GM12878 (cell line): ENCODE measurements around the gene CREG1. TPM values are rescaled to one million over a fixed set of nuclear protein-coding genes. Genes with fewer than 3 reads are reported as not detected.

ENCODE experiments used
- ATAC-seq: fragments of 200-7000 bp; cut with Tn5 transposase; 3 replicates; pipeline ENCODE4 v1.9.1; 2020; ENCODE audit warnings: mild to moderate bottlenecking, moderate library complexity
- BruUV-seq: library from RNA; stranded (reverse); fragments of 400-500 nt; replicated peaks from 2 replicates; lab custom pipeline; 2021; lab: Mats Ljungman, UMichigan
- CTCF ChIA-PET: fragments of 300-600 bp; sonication (Branson Sonifier 250); formaldehyde crosslinking; extraction: SDS; loops from one replicate; lab custom pipeline; 2021; ENCODE audit warnings: inconsistent platforms; lab: Yijun Ruan, JAX
- POLR2A ChIA-PET: fragments of 350-600 bp; formaldehyde crosslinking; extraction: SDS; loops from one replicate; lab custom pipeline; 2021; ENCODE audit warnings: inconsistent platforms; lab: Charles Lee
- RAD21 ChIA-PET: fragments of 300-600 bp; sonication (Branson Sonifier 250); formaldehyde crosslinking; loops from one replicate; lab custom pipeline; 2023; ENCODE audit warnings: antibody characterized with exemption; ENCODE audit not compliant: unreplicated experiment; lab: Charles Lee
- SMC1A ChIA-PET: fragments of 300-600 bp; sonication (Branson Sonifier 250); formaldehyde crosslinking; loops from one replicate; lab custom pipeline; 2023; ENCODE audit not compliant: unreplicated experiment, uncharacterized antibody; lab: Charles Lee
- DNase-seq: peaks from one replicate; pipeline ENCODE4 v3.0.0-alpha.2; 2011; ENCODE audit warnings: low read depth, low spot score
- FAIRE-seq: peaks from 3 replicates; lab custom pipeline; 2011; peaks lifted over from hg19 to GRCh38; lab: Jason Lieb, UNC
- H2AFZ ChIP-seq: 2 replicates; pipeline ENCODE4 v1.6.0; 2011; ENCODE audit warnings: low read depth, low read length, control low read depth; ENCODE audit not compliant: control insufficient read depth
- H3K27ac ChIP-seq: 2 replicates; pipeline ENCODE4 v1.5.1; 2011; ENCODE audit warnings: control low read depth; ENCODE audit not compliant: control insufficient read depth, insufficient read depth
- H3K27me3 ChIP-seq, 2 experiments: replicated peaks in 1 of 2; 2 replicates each; pipeline versions ENCODE4 v1.6.0 to v1.6.1; 2011; ENCODE audit warnings: low read length in 1 of 2; ENCODE audit not compliant: control insufficient read depth in 2 of 2, insufficient read depth in 2 of 2
- H3K36me3 ChIP-seq, 2 experiments: 2 replicates each; pipeline ENCODE4 v1.5.1; 2011; ENCODE audit warnings: low read length in 1 of 2; ENCODE audit not compliant: control insufficient read depth in 2 of 2, insufficient read depth in 2 of 2
- H3K4me1 ChIP-seq: 2 replicates; pipeline ENCODE4 v1.6.1; 2011; ENCODE audit warnings: mild to moderate bottlenecking, low read length, moderate library complexity, mixed read lengths; ENCODE audit not compliant: control insufficient read depth, insufficient read depth
- H3K4me2 ChIP-seq: 2 replicates; pipeline ENCODE4 v1.6.0; 2011; ENCODE audit warnings: control low read depth; ENCODE audit not compliant: control insufficient read depth, insufficient read depth
- H3K4me3 ChIP-seq: fragments of 200-600 bp; sonication (generic); 2 replicates; pipeline ENCODE4 v1.5.1; 2016
- H3K79me2 ChIP-seq: 2 replicates; pipeline ENCODE4 v1.6.0; 2011; ENCODE audit warnings: low read length; ENCODE audit not compliant: control insufficient read depth, insufficient read depth
- H3K9ac ChIP-seq: 2 replicates; pipeline ENCODE4 v1.8.0; 2011; ENCODE audit warnings: low read length, control low read depth, mixed read lengths; ENCODE audit not compliant: control insufficient read depth, insufficient read depth
- H3K9me3 ChIP-seq: replicated peaks from 3 replicates; pipeline ENCODE4 v1.5.1; 2011; ENCODE audit warnings: mild to moderate bottlenecking, low read length; ENCODE audit not compliant: control insufficient read depth, insufficient read depth
- H4K20me1 ChIP-seq: 2 replicates; pipeline ENCODE4 v1.6.0; 2011; ENCODE audit not compliant: control insufficient read depth, insufficient read depth
- BACH1 ChIP-seq: fragments of 450-650 bp; IDR thresholded peaks from 2 replicates; pipeline ENCODE4 v1.6.1; 2017; ENCODE audit warnings: mild to moderate bottlenecking, borderline replicate concordance
- CHD4 ChIP-seq: fragments of 200-600 bp; sonication (generic); IDR thresholded peaks from 2 replicates; pipeline ENCODE4 v1.6.1; 2016; ENCODE audit warnings: mild to moderate bottlenecking
- GABPA ChIP-seq: IDR thresholded peaks from 2 replicates; pipeline ENCODE4 v1.6.1; 2014; ENCODE audit warnings: antibody characterized with exemption, low read depth, mild to moderate bottlenecking, inconsistent platforms
- HDAC2 ChIP-seq: fragments of 200-600 bp; sonication (generic); IDR thresholded peaks from 2 replicates; pipeline ENCODE4 v1.6.1; 2017
- NBN ChIP-seq: fragments of 450-650 bp; IDR thresholded peaks from 2 replicates; pipeline ENCODE4 v1.6.1; 2016
- NRF1 ChIP-seq: conservative IDR thresholded peaks from 2 replicates; pipeline ENCODE4 v1.6.1; 2011; ENCODE audit warnings: mild to moderate bottlenecking, low read depth, low read length, improper control_type of control experiment
- PAX8 ChIP-seq: fragments of 450-650 bp; IDR thresholded peaks from 2 replicates; pipeline ENCODE4 v1.6.1; 2017; ENCODE audit warnings: mild to moderate bottlenecking, moderate library complexity
- POLR2AphosphoS2 ChIP-seq: IDR thresholded peaks from 2 replicates; pipeline ENCODE4 v1.6.1; 2011; ENCODE audit warnings: low read depth, mild to moderate bottlenecking, low read length, improper control_type of control experiment, moderate library complexity
- ZNF217 ChIP-seq: fragments of 450-650 bp; IDR thresholded peaks from 2 replicates; pipeline ENCODE4 v1.6.1; 2017; ENCODE audit warnings: antibody characterized with exemption, mild to moderate bottlenecking
- whole genome bisulfite sequencing: methylation state at CpG from one replicate; pipeline ENCODE4 v1.1.6; 2016; ENCODE audit warnings: low lambda C conversion rate; ENCODE audit not compliant: insufficient replicate concordance, insufficient coverage; ENCODE audit errors: missing lambda C conversion rate; 5-methylcytosine and 5-hydroxymethylcytosine counted together
- in situ Hi-C: fragments of 300-500 bp; cut with MboI; formaldehyde crosslinking; loops from 9 replicates; pipeline ENCODE4 v1.14.3; 2018; ENCODE audit warnings: mixed read lengths
- intact Hi-C: fragments of 100-400 bp; cut with micrococcal nuclease; formaldehyde crosslinking; loops from one replicate; pipeline ENCODE4 v1.14.2; 2022; ENCODE audit not compliant: unreplicated experiment
- polyA plus RNA-seq, 11 experiments: library from polyadenylated mRNA; depleted of rRNA in 4 of 11; unstranded in 6 of 11; stranded (reverse) in 5 of 11; fragments of >200 nt; fragmentation: Nextera tagmentation in 4 of 11; fragmentation: Illumina TruSeq in 1 of 11; extraction: Ambion mirVana in 4 of 11; extraction: Trizol in 1 of 11; gene quantifications; 1 replicate in 1 of 11; 2 replicates in 10 of 11; pipeline versions ENCODE4 v1.2.1 to v1.2.3, GENCODE V29; 2011 to 2016; ENCODE audit warnings: inconsistent platforms in 2 of 11, missing spikeins in 2 of 11, low read depth in 1 of 11
- total RNA-seq, 4 experiments: library from RNA; depleted of rRNA in 3 of 4; stranded (reverse); fragments of >200 nt in 3 of 4; fragmentation: Illumina TruSeq in 1 of 4; extraction: Trizol in 1 of 4; gene quantifications; 2 replicates each; pipeline versions ENCODE4 v1.2.1 to v1.2.3, GENCODE V29; 2013 to 2021
- TF ChIP-seq, protein P1 (sequence below): IDR thresholded peaks from 2 replicates; pipeline ENCODE4 v1.6.1; 2012; ENCODE audit warnings: improper control_type of control experiment, low read depth, low read length; ENCODE audit not compliant: insufficient replicate concordance
- TF ChIP-seq, protein P2 (sequence below): fragments of 450-650 bp; conservative IDR thresholded peaks from 2 replicates; pipeline ENCODE4 v1.6.1; 2017; ENCODE audit warnings: mild to moderate bottlenecking, moderate library complexity
- TF ChIP-seq, protein P3 (sequence below): fragments of 450-650 bp; IDR thresholded peaks from 2 replicates; pipeline ENCODE4 v1.6.1; 2017; ENCODE audit warnings: mild to moderate bottlenecking, moderate library complexity

The CREG1 gene
- total and polyA plus RNA-seq, 10 of the 15 experiments (the other 5 are each of a cell fraction or from before 2014, with no cell fraction given), result 5.3 to 43.8 (median 22.1) TPM

GRCh38 chr1:167564612-167565270 lies 11.2 kb upstream of the CREG1 start:
- ChIA-PET RAD21 (interaction anchor here (0.9 to 2.3 kb wide), 4 partner anchors 13 to 123 kb away, joined by 3 to 10 read pairs (median 3); no protein-coding TSS in a partner anchor), SMC1A (interaction anchor here (0.5 to 3.3 kb wide), 11 partner anchors 7 to 123 kb away, joined by 3 to 15 read pairs (median 4); partner anchors contain the start of gene CREG1), POLR2A (interaction anchor here (1.0 kb wide), 1 partner anchor 27 kb away, joined by 4 read pairs; no protein-coding TSS in a partner anchor), CTCF (interaction anchor here (0.5 to 3.5 kb wide), 12 partner anchors 7 to 747 kb away, joined by 3 to 17 read pairs (median 8); partner anchors contain the start of gene CREG1)
- DNase-seq, result no peak
- Histone ChIP-seq H3K4me2 (no peak overlapping the region), H3K79me2 (no peaks in the 10 kb centered on the region), H3K9ac (no peak overlapping the region), H3K4me1 (peaks cover 8% of the 10 kb centered on the region; the same call in 1 of the 2 replicates), H3K9me3 (no peaks in the 10 kb centered on the region), H3K36me3 (no peaks in the 10 kb centered on the region), H2AFZ (no peak overlapping the region), H3K27me3 (no peaks in the 10 kb centered on the region), H4K20me1 (no peaks in the 10 kb centered on the region), H3K4me3 (no peak overlapping the region), H3K27ac (no peak overlapping the region)
- no peak for FAIRE-seq
- in situ Hi-C loops (no loop called here), intact Hi-C loops (no loop called here)
- peak; percentile 31; the same call in 2 of the 3 replicates for ATAC-seq
- WGBS, result 41% methylated on average over 5 of the region's 5 CpGs
- no TSS peak for BruUV-seq
- no peak for TF ChIP-seq POLR2AphosphoS2
- no peak for TF ChIP-seq NRF1
- TF ChIP-seq NBN, result no peak
- TF ChIP-seq, protein P1, sequence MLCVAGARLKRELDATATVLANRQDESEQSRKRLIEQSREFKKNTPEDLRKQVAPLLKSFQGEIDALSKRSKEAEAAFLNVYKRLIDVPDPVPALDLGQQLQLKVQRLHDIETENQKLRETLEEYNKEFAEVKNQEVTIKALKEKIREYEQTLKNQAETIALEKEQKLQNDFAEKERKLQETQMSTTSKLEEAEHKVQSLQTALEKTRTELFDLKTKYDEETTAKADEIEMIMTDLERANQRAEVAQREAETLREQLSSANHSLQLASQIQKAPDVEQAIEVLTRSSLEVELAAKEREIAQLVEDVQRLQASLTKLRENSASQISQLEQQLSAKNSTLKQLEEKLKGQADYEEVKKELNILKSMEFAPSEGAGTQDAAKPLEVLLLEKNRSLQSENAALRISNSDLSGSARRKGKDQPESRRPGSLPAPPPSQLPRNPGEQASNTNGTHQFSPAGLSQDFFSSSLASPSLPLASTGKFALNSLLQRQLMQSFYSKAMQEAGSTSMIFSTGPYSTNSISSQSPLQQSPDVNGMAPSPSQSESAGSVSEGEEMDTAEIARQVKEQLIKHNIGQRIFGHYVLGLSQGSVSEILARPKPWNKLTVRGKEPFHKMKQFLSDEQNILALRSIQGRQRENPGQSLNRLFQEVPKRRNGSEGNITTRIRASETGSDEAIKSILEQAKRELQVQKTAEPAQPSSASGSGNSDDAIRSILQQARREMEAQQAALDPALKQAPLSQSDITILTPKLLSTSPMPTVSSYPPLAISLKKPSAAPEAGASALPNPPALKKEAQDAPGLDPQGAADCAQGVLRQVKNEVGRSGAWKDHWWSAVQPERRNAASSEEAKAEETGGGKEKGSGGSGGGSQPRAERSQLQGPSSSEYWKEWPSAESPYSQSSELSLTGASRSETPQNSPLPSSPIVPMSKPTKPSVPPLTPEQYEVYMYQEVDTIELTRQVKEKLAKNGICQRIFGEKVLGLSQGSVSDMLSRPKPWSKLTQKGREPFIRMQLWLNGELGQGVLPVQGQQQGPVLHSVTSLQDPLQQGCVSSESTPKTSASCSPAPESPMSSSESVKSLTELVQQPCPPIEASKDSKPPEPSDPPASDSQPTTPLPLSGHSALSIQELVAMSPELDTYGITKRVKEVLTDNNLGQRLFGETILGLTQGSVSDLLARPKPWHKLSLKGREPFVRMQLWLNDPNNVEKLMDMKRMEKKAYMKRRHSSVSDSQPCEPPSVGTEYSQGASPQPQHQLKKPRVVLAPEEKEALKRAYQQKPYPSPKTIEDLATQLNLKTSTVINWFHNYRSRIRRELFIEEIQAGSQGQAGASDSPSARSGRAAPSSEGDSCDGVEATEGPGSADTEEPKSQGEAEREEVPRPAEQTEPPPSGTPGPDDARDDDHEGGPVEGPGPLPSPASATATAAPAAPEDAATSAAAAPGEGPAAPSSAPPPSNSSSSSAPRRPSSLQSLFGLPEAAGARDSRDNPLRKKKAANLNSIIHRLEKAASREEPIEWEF, result no peak
- TF ChIP-seq, protein P2, sequence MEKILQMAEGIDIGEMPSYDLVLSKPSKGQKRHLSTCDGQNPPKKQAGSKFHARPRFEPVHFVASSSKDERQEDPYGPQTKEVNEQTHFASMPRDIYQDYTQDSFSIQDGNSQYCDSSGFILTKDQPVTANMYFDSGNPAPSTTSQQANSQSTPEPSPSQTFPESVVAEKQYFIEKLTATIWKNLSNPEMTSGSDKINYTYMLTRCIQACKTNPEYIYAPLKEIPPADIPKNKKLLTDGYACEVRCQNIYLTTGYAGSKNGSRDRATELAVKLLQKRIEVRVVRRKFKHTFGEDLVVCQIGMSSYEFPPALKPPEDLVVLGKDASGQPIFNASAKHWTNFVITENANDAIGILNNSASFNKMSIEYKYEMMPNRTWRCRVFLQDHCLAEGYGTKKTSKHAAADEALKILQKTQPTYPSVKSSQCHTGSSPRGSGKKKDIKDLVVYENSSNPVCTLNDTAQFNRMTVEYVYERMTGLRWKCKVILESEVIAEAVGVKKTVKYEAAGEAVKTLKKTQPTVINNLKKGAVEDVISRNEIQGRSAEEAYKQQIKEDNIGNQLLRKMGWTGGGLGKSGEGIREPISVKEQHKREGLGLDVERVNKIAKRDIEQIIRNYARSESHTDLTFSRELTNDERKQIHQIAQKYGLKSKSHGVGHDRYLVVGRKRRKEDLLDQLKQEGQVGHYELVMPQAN, result no peak
- no peak for TF ChIP-seq CHD4
- TF ChIP-seq BACH1, result no peak
- no peak for TF ChIP-seq ZNF217
- TF ChIP-seq PAX8, result no peak
- TF ChIP-seq, protein P3, sequence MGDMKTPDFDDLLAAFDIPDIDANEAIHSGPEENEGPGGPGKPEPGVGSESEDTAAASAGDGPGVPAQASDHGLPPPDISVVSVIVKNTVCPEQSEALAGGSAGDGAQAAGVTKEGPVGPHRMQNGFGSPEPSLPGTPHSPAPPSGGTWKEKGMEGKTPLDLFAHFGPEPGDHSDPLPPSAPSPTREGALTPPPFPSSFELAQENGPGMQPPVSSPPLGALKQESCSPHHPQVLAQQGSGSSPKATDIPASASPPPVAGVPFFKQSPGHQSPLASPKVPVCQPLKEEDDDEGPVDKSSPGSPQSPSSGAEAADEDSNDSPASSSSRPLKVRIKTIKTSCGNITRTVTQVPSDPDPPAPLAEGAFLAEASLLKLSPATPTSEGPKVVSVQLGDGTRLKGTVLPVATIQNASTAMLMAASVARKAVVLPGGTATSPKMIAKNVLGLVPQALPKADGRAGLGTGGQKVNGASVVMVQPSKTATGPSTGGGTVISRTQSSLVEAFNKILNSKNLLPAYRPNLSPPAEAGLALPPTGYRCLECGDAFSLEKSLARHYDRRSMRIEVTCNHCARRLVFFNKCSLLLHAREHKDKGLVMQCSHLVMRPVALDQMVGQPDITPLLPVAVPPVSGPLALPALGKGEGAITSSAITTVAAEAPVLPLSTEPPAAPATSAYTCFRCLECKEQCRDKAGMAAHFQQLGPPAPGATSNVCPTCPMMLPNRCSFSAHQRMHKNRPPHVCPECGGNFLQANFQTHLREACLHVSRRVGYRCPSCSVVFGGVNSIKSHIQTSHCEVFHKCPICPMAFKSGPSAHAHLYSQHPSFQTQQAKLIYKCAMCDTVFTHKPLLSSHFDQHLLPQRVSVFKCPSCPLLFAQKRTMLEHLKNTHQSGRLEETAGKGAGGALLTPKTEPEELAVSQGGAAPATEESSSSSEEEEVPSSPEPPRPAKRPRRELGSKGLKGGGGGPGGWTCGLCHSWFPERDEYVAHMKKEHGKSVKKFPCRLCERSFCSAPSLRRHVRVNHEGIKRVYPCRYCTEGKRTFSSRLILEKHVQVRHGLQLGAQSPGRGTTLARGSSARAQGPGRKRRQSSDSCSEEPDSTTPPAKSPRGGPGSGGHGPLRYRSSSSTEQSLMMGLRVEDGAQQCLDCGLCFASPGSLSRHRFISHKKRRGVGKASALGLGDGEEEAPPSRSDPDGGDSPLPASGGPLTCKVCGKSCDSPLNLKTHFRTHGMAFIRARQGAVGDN, result no peak
- no peak for TF ChIP-seq HDAC2
- no peak for TF ChIP-seq GABPA
